Kidney (tissue), 14 donors: ENCODE measurements around the gene AHR. TPM values are rescaled to one million over a fixed set of nuclear protein-coding genes. Genes with fewer than 3 reads are reported as not detected.

Experiments
- DNase-seq, 5 donors: peaks; one replicate each; pipeline ENCODE4 v3.0.0-alpha.2; 2013 to 2020
- FAIRE-seq: peaks from 2 replicates; lab custom pipeline; 2012; peaks lifted over from hg19 to GRCh38; lab: Jason Lieb, UNC
- H3K27ac ChIP-seq, 2 donors: one replicate each; pipeline ENCODE4 v1.7.0; 2013; ENCODE audit warnings: low read depth in 2 of 2, low read length in 2 of 2, inconsistent platforms in 1 of 2
- H3K27me3 ChIP-seq: one replicate; pipeline ENCODE4 v1.7.1; 2013; ENCODE audit warnings: low read length, inconsistent platforms; ENCODE audit not compliant: control insufficient read depth, insufficient read depth
- H3K36me3 ChIP-seq, 3 donors: one replicate each; pipeline versions ENCODE4 v1.7.0 to v1.7.1; 2013; ENCODE audit warnings: low read length in 3 of 3, control low read depth in 1 of 3, inconsistent platforms in 1 of 3; ENCODE audit not compliant: insufficient read depth in 3 of 3, control insufficient read depth in 2 of 3
- H3K4me1 ChIP-seq, 3 donors: one replicate each; pipeline versions ENCODE4 v1.7.0 to v1.7.1; 2013; ENCODE audit warnings: low read length in 3 of 3, inconsistent platforms in 1 of 3, low read depth in 1 of 3; ENCODE audit not compliant: control insufficient read depth in 2 of 3, insufficient read depth in 2 of 3
- H3K4me3 ChIP-seq, 3 donors: one replicate each; pipeline versions ENCODE4 v1.7.0 to v1.8.1; 2013; ENCODE audit warnings: low read length in 3 of 3, control low read depth in 1 of 3, inconsistent platforms in 1 of 3
- H3K9ac ChIP-seq, 3 donors: one replicate each; pipeline versions ENCODE4 v1.7.0 to v1.7.1; 2013; ENCODE audit warnings: low read length in 3 of 3, control low read depth in 1 of 3, inconsistent platforms in 1 of 3
- H3K9me3 ChIP-seq, 3 donors: one replicate each; pipeline versions ENCODE4 v1.7.0 to v1.7.1; 2013; ENCODE audit warnings: low read length in 3 of 3, control low read depth in 1 of 3, inconsistent platforms in 1 of 3; ENCODE audit not compliant: control insufficient read depth in 2 of 3, insufficient read depth in 1 of 3
- CTCF ChIP-seq: IDR thresholded peaks from 3 replicates; pipeline ENCODE4 v1.5.1; 2012; ENCODE audit warnings: mild to moderate bottlenecking, moderate library complexity, borderline replicate concordance; ENCODE audit not compliant: insufficient read depth; ENCODE audit errors: extremely low read depth
- intact Hi-C: fragments of 100-400 bp; cut with DNase I; formaldehyde crosslinking; loops from one replicate; pipeline ENCODE4 v1.11.1; 2022
- polyA plus RNA-seq: library from polyadenylated mRNA; stranded (reverse); fragments of 350-450 nt; fragmentation: Illumina TruSeq; extraction: RNeasy Lipid Tissue Mini Kit (QIAGEN cat#74804); gene quantifications from one replicate; pipeline ENCODE4 v1.2.3, GENCODE V29; 2014; ENCODE audit warnings: low read depth, low replicate concordance; ENCODE audit not compliant: insufficient read depth
- total RNA-seq: library from RNA; stranded (reverse); fragmentation: NEBNext Ultra II Directional; extraction: Animal tissue kit (Norgen Biotek cat#: 25700); gene quantifications from one replicate; pipeline ENCODE4 v1.2.1, GENCODE V29; 2021
- donor health status: control.
- donor health status: control.
- donor health status: control.
- donor health status: control.
- donor health status: control.
- donor health status: DM: yes; HTN: yes; CAD: no.
- donor health status: Normal renal cell carcinoma (clear cell type).

The AHR gene
- total and polyA plus RNA-seq, 2 donors from 2014 or later, result 3.0 to 101 TPM

GRCh38 chr7:17339139-17339538, 40.7 kb downstream of the AHR start:
- no peak overlapping the region for H3K4me3 ChIP-seq
- no peak for FAIRE-seq
- no peaks in the 10 kb centered on the region for H3K9me3 ChIP-seq
- H3K27me3 ChIP-seq, result no peaks in the 10 kb centered on the region
- no peak overlapping the region for H3K9ac ChIP-seq
- peaks cover 0 to 10% (median 8%) of the 10 kb centered on the region in 3 donors for H3K36me3 ChIP-seq
- no peak overlapping the region for H3K27ac ChIP-seq
- no peak for TF ChIP-seq CTCF
- no peak for DNase-seq
- intact Hi-C loops, result no loop called here
- no peaks in the 10 kb centered on the region for H3K4me1 ChIP-seq

GRCh38 chr7:17339952-17340351, 41.5 kb downstream of the AHR start:
- no peaks in the 10 kb centered on the region for H3K27me3 ChIP-seq
- no peak for FAIRE-seq
- no peaks in the 10 kb centered on the region for H3K9me3 ChIP-seq
- no peak for DNase-seq
- H3K4me3 ChIP-seq, result no peak overlapping the region
- H3K4me1 ChIP-seq, result no peaks in the 10 kb centered on the region
- no peak for TF ChIP-seq CTCF
- intact Hi-C loops, result no loop called here
- H3K9ac ChIP-seq, result no peak overlapping the region
- H3K36me3 ChIP-seq, result peaks cover 0 to 10% (median 6%) of the 10 kb centered on the region in 3 donors
- H3K27ac ChIP-seq, result no peak overlapping the region

- intact Hi-C loops, result no loop called here
- peaks cover 0 to 10% (median 6%) of the 10 kb centered on the region in 3 donors for H3K36me3 ChIP-seq
- no peak for FAIRE-seq
Observed at GRCh38 chr7:17340655-17341054, 42.2 kb downstream of the AHR start.

More at GRCh38 chr7:17340655-17341054, 42.2 kb downstream of the AHR start:
- no peak for TF ChIP-seq CTCF
- H3K4me1 ChIP-seq, result no peaks in the 10 kb centered on the region
- no peak for DNase-seq
- no peaks in the 10 kb centered on the region for H3K27me3 ChIP-seq
- no peaks in the 10 kb centered on the region for H3K9me3 ChIP-seq
- H3K4me3 ChIP-seq, result no peak overlapping the region
- no peak overlapping the region for H3K9ac ChIP-seq
- no peak overlapping the region for H3K27ac ChIP-seq
